ENCODE data around the gene TP53TG3.
"Not testable (repeated sequence)": the region's sequence is repeated elsewhere in the genome, so short reads cannot be mapped to it uniquely, and the experiment has no call there.

The TP53TG3 gene

GRCh38 chr16:32676065-32676464 lies at the start of gene TP53TG3:
TSS of gene TP53TG3 (minus strand) at chr16:32676165. CDS start at chr16:32676097, 68 bp downstream.
- H3K9ac ChIP-seq (ENCODE audit: low read depth, low read length, poor library complexity, severe bottlenecking); H3K9me3 ChIP-seq (ENCODE audit: insufficient read depth, low read depth, low read length); H3K27me3 ChIP-seq (ENCODE audit: insufficient read depth, low read length, poor library complexity, severe bottlenecking); H3K4me2 ChIP-seq (ENCODE audit: low read depth, low read length, poor library complexity, severe bottlenecking); H3K36me3 ChIP-seq (ENCODE audit: insufficient read depth, low read length); H2AFZ ChIP-seq (ENCODE audit: low read length); H4K20me1 ChIP-seq (ENCODE audit: insufficient read depth, low read length, poor library complexity, severe bottlenecking); H3K4me1 ChIP-seq (ENCODE audit: insufficient read depth, low read length, poor library complexity, severe bottlenecking); H3K79me2 ChIP-seq (ENCODE audit: insufficient read depth, low read length); H3K9me2 ChIP-seq (replicated peaks; ENCODE audit: low read depth, low read length); H3K4me3 ChIP-seq (ENCODE audit: low read length, poor library complexity, severe bottlenecking); H3F3A ChIP-seq (ENCODE audit: low read depth): not testable (repeated sequence)

- H3K79me2 ChIP-seq (ENCODE audit: insufficient read depth, low read length); H3K27me3 ChIP-seq (ENCODE audit: insufficient read depth, low read length, poor library complexity, severe bottlenecking); H3K4me1 ChIP-seq (ENCODE audit: insufficient read depth, low read length, poor library complexity, severe bottlenecking); H4K20me1 ChIP-seq (ENCODE audit: insufficient read depth, low read length, poor library complexity, severe bottlenecking); H3K4me2 ChIP-seq (ENCODE audit: low read depth, low read length, poor library complexity, severe bottlenecking); H3F3A ChIP-seq (ENCODE audit: low read depth); H3K9me3 ChIP-seq (ENCODE audit: insufficient read depth, low read depth, low read length); H2AFZ ChIP-seq (ENCODE audit: low read length); H3K4me3 ChIP-seq (ENCODE audit: low read length, poor library complexity, severe bottlenecking); H3K9me2 ChIP-seq (replicated peaks; ENCODE audit: low read depth, low read length); H3K36me3 ChIP-seq (ENCODE audit: insufficient read depth, low read length); H3K9ac ChIP-seq (ENCODE audit: low read depth, low read length, poor library complexity, severe bottlenecking): not testable (repeated sequence)
Measured at GRCh38 chr16:32650876-32651275, 25.1 kb downstream of the TP53TG3 start.

GRCh38 chr16:32647562-32647961 lies 28.4 kb downstream of the TP53TG3 start:
- H4K20me1 ChIP-seq (ENCODE audit: insufficient read depth, low read length, poor library complexity, severe bottlenecking); H3F3A ChIP-seq (ENCODE audit: low read depth); H3K9me2 ChIP-seq (replicated peaks; ENCODE audit: low read depth, low read length); H3K9me3 ChIP-seq (ENCODE audit: insufficient read depth, low read depth, low read length); H3K36me3 ChIP-seq (ENCODE audit: insufficient read depth, low read length); H2AFZ ChIP-seq (ENCODE audit: low read length); H3K9ac ChIP-seq (ENCODE audit: low read depth, low read length, poor library complexity, severe bottlenecking); H3K4me1 ChIP-seq (ENCODE audit: insufficient read depth, low read length, poor library complexity, severe bottlenecking); H3K27me3 ChIP-seq (ENCODE audit: insufficient read depth, low read length, poor library complexity, severe bottlenecking); H3K4me3 ChIP-seq (ENCODE audit: low read length, poor library complexity, severe bottlenecking); H3K79me2 ChIP-seq (ENCODE audit: insufficient read depth, low read length); H3K4me2 ChIP-seq (ENCODE audit: low read depth, low read length, poor library complexity, severe bottlenecking): not testable (repeated sequence)

- not testable (repeated sequence) for H3K36me3 ChIP-seq (ENCODE audit: insufficient read depth, low read length); H3K9me3 ChIP-seq (ENCODE audit: insufficient read depth, low read depth, low read length); H2AFZ ChIP-seq (ENCODE audit: low read length); H3F3A ChIP-seq (ENCODE audit: low read depth); H3K79me2 ChIP-seq (ENCODE audit: insufficient read depth, low read length); H3K4me2 ChIP-seq (ENCODE audit: low read depth, low read length, poor library complexity, severe bottlenecking); H3K4me1 ChIP-seq (ENCODE audit: insufficient read depth, low read length, poor library complexity, severe bottlenecking); H3K9ac ChIP-seq (ENCODE audit: low read depth, low read length, poor library complexity, severe bottlenecking); H4K20me1 ChIP-seq (ENCODE audit: insufficient read depth, low read length, poor library complexity, severe bottlenecking); H3K9me2 ChIP-seq (replicated peaks; ENCODE audit: low read depth, low read length); H3K4me3 ChIP-seq (ENCODE audit: low read length, poor library complexity, severe bottlenecking); H3K27me3 ChIP-seq (ENCODE audit: insufficient read depth, low read length, poor library complexity, severe bottlenecking)
Measured at GRCh38 chr16:32646780-32647179, 29.2 kb downstream of the TP53TG3 start.

GRCh38 chr16:32646177-32646576 lies 29.8 kb downstream of the TP53TG3 start:
- H3K4me3 ChIP-seq (ENCODE audit: low read length, poor library complexity, severe bottlenecking); H3K4me1 ChIP-seq (ENCODE audit: insufficient read depth, low read length, poor library complexity, severe bottlenecking); H3K27me3 ChIP-seq (ENCODE audit: insufficient read depth, low read length, poor library complexity, severe bottlenecking); H3K79me2 ChIP-seq (ENCODE audit: insufficient read depth, low read length); H3K36me3 ChIP-seq (ENCODE audit: insufficient read depth, low read length); H2AFZ ChIP-seq (ENCODE audit: low read length); H3K9me2 ChIP-seq (replicated peaks; ENCODE audit: low read depth, low read length); H3K4me2 ChIP-seq (ENCODE audit: low read depth, low read length, poor library complexity, severe bottlenecking); H3K9ac ChIP-seq (ENCODE audit: low read depth, low read length, poor library complexity, severe bottlenecking); H3F3A ChIP-seq (ENCODE audit: low read depth); H3K9me3 ChIP-seq (ENCODE audit: insufficient read depth, low read depth, low read length); H4K20me1 ChIP-seq (ENCODE audit: insufficient read depth, low read length, poor library complexity, severe bottlenecking): not testable (repeated sequence)

- not testable (repeated sequence) for H3K4me3 ChIP-seq (ENCODE audit: low read length, poor library complexity, severe bottlenecking); H3K36me3 ChIP-seq (ENCODE audit: insufficient read depth, low read length); H3K9me2 ChIP-seq (replicated peaks; ENCODE audit: low read depth, low read length); H3K9ac ChIP-seq (ENCODE audit: low read depth, low read length, poor library complexity, severe bottlenecking); H4K20me1 ChIP-seq (ENCODE audit: insufficient read depth, low read length, poor library complexity, severe bottlenecking); H3K4me1 ChIP-seq (ENCODE audit: insufficient read depth, low read length, poor library complexity, severe bottlenecking); H3K4me2 ChIP-seq (ENCODE audit: low read depth, low read length, poor library complexity, severe bottlenecking); H3K9me3 ChIP-seq (ENCODE audit: insufficient read depth, low read depth, low read length); H2AFZ ChIP-seq (ENCODE audit: low read length); H3K27me3 ChIP-seq (ENCODE audit: insufficient read depth, low read length, poor library complexity, severe bottlenecking); H3K79me2 ChIP-seq (ENCODE audit: insufficient read depth, low read length); H3F3A ChIP-seq (ENCODE audit: low read depth)
Measured at GRCh38 chr16:32645278-32645908, 30.6 kb downstream of the TP53TG3 start.

- not testable (repeated sequence) for H3K27me3 ChIP-seq (ENCODE audit: insufficient read depth, low read length, poor library complexity, severe bottlenecking); H3K79me2 ChIP-seq (ENCODE audit: insufficient read depth, low read length); H3K36me3 ChIP-seq (ENCODE audit: insufficient read depth, low read length); H3F3A ChIP-seq (ENCODE audit: low read depth); H3K4me3 ChIP-seq (ENCODE audit: low read length, poor library complexity, severe bottlenecking); H3K4me2 ChIP-seq (ENCODE audit: low read depth, low read length, poor library complexity, severe bottlenecking); H3K9me3 ChIP-seq (ENCODE audit: insufficient read depth, low read depth, low read length); H3K4me1 ChIP-seq (ENCODE audit: insufficient read depth, low read length, poor library complexity, severe bottlenecking); H2AFZ ChIP-seq (ENCODE audit: low read length); H3K9me2 ChIP-seq (replicated peaks; ENCODE audit: low read depth, low read length); H3K9ac ChIP-seq (ENCODE audit: low read depth, low read length, poor library complexity, severe bottlenecking); H4K20me1 ChIP-seq (ENCODE audit: insufficient read depth, low read length, poor library complexity, severe bottlenecking)
Measured at GRCh38 chr16:32644715-32645114, 31.2 kb downstream of the TP53TG3 start.

Data from Loucy (cell line).